Panc1 (cell line): ENCODE data around the gene HRH4.

ENCODE experiments used
- CTCF ChIP-seq: fragments of 450-650 bp; IDR thresholded peaks from 2 replicates; pipeline ENCODE4 v1.5.1; 2017; ENCODE audit warnings: mild to moderate bottlenecking
- POLR2AphosphoS5 ChIP-seq: IDR thresholded peaks from 2 replicates; pipeline ENCODE4 v1.6.1; 2012; ENCODE audit warnings: mild to moderate bottlenecking, low read depth, low read length, moderate library complexity

GRCh38 chr18:24414349-24415003 is 46.0 kb upstream of the HRH4 start:
- TF ChIP-seq POLR2AphosphoS5 (no peak), CTCF (no peak)
